ENCODE data around the gene CSTB.
"Not testable (repeated sequence)": the region's sequence is repeated elsewhere in the genome, so short reads cannot be mapped to it uniquely, and the experiment has no call there.

The CSTB gene, protein sequence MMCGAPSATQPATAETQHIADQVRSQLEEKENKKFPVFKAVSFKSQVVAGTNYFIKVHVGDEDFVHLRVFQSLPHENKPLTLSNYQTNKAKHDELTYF

DNA sequence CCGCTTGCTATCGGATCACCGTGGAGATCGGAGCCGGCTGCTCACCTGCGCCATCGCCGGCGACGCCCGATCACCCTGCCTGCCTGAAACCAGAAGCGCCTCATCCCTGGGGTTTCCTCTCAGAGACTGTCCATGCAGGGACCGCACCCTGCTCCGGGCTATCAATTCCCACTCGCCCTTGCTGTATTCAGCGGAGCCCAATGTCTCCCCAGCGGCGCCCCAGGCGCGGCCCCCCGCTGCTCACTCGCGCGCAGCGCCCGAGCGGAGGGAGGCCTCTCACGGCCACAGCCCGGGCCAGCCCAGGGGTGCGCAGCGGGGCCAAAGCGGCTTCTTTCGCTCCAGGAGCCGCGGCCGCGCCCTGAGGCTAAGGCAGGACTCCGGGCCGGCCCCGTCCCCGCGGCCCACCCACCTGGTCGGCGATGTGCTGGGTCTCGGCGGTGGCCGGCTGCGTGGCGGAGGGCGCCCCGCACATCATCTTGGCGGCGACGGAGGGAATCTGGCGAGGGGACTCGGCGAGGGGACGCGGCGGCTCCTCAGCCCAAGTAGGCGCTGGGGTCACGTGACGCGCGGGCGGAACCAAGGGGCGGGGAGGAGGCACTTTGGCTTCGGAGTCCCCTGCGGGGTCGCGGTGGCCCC lies at the start of gene CSTB:
TSS of gene CSTB (minus strand) at position 514 of the 636 bp plus-strand sequence. CDS start at position 475, 39 bp downstream.
- H3K9ac ChIP-seq = peak within 1 kb of the TSS; percentile 89
- H3K4me1 ChIP-seq = peaks cover 75% of the 10 kb centered on the region
- TF ChIP-seq Cebpa-rat (IDR thresholded peaks at IDR 0.05) = no peak
- 0 out of 2 replicates have a peak, but pooled peaks cover 6% of the 10 kb centered on the region for H3K9me3 ChIP-seq
- peak within 1 kb of the TSS; percentile 90 for H3K27ac ChIP-seq
- peaks cover 32% of the 10 kb centered on the region for H4K20me1 ChIP-seq
- H3K27me3 ChIP-seq = no peaks in the 10 kb centered on the region
- H3K36me3 ChIP-seq = peaks cover 23% of the 10 kb centered on the region
- peak within 1 kb of the TSS; percentile 96 for H3K4me3 ChIP-seq
- H3K4me2 ChIP-seq = peak within 1 kb of the TSS; percentile 90

DNA sequence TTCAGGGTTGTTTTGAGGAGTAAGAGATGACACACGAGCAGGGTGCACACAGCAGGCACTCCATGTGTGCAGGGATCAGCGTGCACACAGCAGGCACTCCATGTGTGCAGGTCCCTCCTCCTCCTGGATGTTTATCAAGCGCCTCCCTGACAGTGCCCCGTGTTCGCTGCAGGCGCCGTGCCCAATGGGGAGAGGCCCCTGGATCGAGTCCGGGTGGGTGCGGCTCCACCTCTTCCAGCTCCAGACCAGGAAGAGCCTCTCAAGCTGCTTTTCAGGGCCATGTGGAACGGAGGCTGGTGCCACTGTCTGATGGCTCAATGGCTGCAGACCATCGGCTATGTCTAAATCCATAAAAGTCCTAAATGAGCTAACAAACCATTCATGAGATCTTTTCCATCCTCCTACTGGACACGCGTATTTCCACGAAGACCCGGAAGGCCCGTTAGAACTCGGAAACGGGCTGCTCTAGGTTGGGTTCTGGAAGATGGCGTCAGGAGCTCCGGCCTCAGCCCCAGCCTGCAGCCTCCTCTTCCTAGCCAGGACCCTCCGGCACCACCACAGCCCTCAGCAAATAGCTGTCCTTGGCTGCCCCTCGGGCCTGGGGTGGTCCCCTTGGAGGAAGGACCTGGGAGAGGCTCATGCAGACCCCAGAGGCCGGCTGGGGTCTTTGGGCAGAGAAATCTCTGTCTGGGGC lies 49.3 kb upstream of the CSTB start:
- Histone ChIP-seq H3K36me3 (peaks cover 3% of the 10 kb centered on the region; the same call in 1 of the 2 replicates), H3K27ac (no peak overlapping the region), H3K9me3 (peaks cover 7% of the 10 kb centered on the region), H3K4me1 (peaks cover 17% of the 10 kb centered on the region; the same call in 1 of the 2 replicates), H4K20me1 (no peaks in the 10 kb centered on the region), H3K27me3 (no peaks in the 10 kb centered on the region), H3K4me3 (no peak overlapping the region), H3K9ac (no peak overlapping the region), H3K4me2 (no peak overlapping the region)
- TF ChIP-seq Cebpa-rat (IDR thresholded peaks at IDR 0.05) = no peak

DNA sequence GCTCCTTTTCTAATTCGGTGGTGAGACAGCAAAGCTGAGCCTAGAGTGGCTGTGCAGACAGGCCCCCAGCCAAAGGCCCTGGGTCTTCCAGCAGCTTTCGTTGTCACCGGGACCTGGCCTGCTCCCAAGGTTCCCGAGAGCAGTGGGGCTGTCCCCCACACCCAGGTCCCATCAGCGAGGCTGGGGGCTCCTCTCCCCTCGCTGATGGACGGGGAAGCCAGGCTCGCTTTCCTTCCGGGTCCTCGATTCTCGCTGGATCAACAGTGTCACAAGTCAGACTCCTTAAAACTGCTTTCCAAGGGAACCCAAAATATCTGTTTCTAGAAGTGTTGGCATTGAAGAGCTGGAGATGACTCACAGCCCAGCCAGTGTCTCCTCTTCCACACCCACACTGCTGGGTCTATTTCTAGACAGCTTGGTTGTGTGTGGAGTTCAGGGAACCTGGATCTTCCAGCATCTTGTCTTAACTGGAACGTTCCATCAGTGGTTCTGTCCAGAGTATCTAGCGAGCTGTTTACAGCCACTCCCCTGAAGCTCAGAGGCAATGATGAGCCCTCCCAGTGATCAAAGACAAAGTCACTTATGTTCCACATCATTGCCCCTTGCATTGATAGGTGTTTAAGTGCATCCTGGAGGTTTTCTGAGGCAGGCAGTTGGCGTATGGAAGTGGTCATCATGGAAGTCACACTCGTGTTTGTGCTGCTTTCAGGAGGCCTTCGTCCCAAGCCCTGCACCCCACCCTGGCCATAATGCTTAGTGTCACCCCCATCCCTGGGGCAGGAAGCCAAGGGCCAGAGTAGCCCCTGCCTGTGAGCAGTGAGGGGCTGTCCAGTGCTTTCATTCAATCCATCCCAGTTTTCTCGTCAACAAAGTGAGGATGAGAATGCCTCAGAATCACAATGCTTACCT lies 48.5 kb upstream of the CSTB start:
- no peaks in the 10 kb centered on the region for H3K27me3 ChIP-seq
- no peak overlapping the region for H3K4me3 ChIP-seq
- H3K9ac ChIP-seq = no peak overlapping the region
- no peak overlapping the region for H3K27ac ChIP-seq
- peaks cover 8% of the 10 kb centered on the region; the same call in 1 of the 2 replicates for H3K36me3 ChIP-seq
- H4K20me1 ChIP-seq = no peaks in the 10 kb centered on the region
- H3K4me2 ChIP-seq = 0 out of 2 replicates have a peak overlapping the region, but pooled peaks have one; percentile 12
- TF ChIP-seq Cebpa-rat (IDR thresholded peaks at IDR 0.05) = no peak
- H3K9me3 ChIP-seq = peaks cover 11% of the 10 kb centered on the region
- H3K4me1 ChIP-seq = peaks cover 17% of the 10 kb centered on the region; the same call in 1 of the 2 replicates

DNA sequence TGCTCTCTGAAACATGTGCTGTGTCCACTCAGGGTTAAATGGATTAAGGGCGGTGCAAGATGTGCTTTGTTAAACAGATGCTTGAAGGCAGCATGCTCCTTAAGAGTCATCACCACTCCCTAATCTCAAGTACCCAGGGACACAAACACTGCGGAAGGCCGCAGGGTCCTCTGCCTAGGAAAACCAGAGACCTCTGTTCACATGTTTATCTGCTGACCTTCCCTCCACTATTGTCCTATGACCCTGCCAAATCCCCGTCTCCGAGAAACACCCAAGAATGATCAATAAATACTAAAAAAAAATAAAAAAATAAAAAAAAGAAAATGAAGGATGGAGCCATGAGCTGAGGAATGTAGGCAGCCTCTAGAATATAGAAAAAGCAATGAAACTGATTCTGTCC lies 46.6 kb upstream of the CSTB start:
- H3K36me3 ChIP-seq, H4K20me1 ChIP-seq, H3K4me3 ChIP-seq, H3K9ac ChIP-seq, H3K27ac ChIP-seq, H3K4me2 ChIP-seq, H3K27me3 ChIP-seq: not testable (repeated sequence)
- Histone ChIP-seq H3K4me1 (peaks cover 30% of the 10 kb centered on the region), H3K9me3 (peaks cover 22% of the 10 kb centered on the region)

DNA sequence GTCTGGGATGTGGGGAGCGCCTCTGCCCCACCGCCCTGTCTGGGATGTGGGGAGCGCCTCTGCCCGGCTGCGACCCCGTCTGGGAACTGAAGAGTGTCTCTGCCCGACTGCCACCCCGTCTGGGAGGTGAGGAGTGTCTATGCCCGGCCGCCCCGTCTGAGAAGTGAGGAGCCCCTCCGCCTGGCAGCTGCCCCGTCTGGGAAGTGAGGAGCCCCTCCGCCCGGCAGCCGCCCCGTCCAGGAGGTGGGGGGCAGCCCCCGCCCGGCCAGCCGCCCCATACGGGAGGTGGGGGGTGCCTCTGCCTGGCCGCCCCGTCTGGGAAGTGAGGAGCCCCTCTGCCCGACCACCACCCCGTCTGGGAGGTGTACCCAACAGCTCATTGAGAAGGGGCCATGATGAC lies 46.1 kb upstream of the CSTB start:
- not testable (repeated sequence) for H3K36me3 ChIP-seq, H3K9ac ChIP-seq, H4K20me1 ChIP-seq, H3K27me3 ChIP-seq, H3K4me2 ChIP-seq, H3K4me3 ChIP-seq, H3K27ac ChIP-seq
- peaks cover 36% of the 10 kb centered on the region for H3K4me1 ChIP-seq
- peaks cover 22% of the 10 kb centered on the region for H3K9me3 ChIP-seq

DNA sequence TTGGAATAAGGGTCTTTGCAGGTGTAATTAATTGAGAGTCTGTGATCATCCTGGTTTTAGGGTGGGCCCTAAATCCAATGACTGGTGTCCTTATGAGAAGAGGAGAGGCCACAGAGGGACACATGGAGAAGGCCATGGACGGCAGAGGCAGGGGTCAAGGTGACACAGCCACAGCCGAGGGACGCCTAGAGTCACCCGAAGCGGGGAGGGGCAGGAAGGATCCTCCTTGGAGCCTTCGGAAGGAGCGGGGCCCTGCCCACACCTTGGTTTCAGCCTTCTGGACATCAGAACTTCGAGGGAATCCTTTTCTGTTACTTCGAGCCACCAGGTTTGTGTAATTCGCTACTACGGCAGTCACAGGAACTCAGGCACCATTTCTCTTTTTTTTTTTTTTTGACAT lies 44.4 kb upstream of the CSTB start:
- no peak for TF ChIP-seq Cebpa-rat (IDR thresholded peaks at IDR 0.05)
- H3K9me3 ChIP-seq = peaks cover 22% of the 10 kb centered on the region
- H3K4me1 ChIP-seq = peaks cover 38% of the 10 kb centered on the region
- no peak overlapping the region for H3K9ac ChIP-seq
- no peak overlapping the region for H3K4me3 ChIP-seq
- peaks cover 8% of the 10 kb centered on the region; the same call in 1 of the 2 replicates for H3K36me3 ChIP-seq
- H4K20me1 ChIP-seq = no peaks in the 10 kb centered on the region; the same call in 1 of the 2 replicates
- H3K27ac ChIP-seq = no peak overlapping the region
- no peak overlapping the region for H3K4me2 ChIP-seq
- no peaks in the 10 kb centered on the region for H3K27me3 ChIP-seq

DNA sequence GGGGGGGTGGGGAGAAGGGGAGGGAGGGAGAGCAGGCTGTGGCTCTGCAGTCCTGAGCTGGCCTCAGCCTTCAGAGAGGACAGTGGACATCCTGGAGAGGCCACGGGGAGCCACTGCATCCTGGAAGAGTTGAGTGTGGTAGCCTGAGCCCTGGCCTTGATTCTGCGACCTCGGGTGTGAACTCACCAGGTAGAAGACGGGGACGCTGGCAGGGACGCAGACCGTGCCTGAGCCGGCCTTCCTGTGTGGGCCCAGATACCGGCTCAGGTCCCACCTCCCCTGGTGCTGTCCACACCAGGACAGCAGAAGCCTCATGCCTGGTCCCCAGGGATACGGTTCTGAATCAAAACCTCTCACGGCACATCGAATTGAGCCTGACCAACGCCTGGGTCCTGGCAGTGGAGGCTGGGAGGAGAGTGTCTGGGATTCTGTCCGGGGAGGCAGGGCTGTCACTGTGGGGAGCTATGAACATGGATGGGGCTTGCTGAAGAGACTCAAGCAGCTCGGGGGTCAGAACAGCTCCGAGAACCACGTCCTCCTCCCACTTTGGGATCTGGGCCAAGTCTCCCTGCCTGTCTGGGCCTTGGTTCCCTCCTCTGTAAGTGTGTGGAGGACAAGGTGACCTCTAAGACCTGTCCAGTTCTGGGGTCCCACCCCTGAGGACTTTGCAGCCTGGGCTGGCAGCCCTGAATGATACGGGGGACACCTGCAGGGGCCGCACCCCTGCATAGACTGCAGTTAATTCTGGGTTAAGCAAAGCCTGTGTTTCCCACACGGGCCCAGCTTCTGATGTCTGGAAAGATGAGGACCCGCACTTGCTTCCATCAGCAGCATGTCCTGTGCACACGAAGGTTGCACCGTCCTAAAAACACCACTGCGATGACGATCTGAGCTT lies 43.6 kb upstream of the CSTB start:
- Histone ChIP-seq H3K4me2 (no peak overlapping the region), H3K9me3 (peaks cover 22% of the 10 kb centered on the region), H3K27ac (no peak overlapping the region), H4K20me1 (no peaks in the 10 kb centered on the region; the same call in 1 of the 2 replicates), H3K27me3 (no peaks in the 10 kb centered on the region), H3K4me1 (peaks cover 36% of the 10 kb centered on the region), H3K36me3 (peaks cover 8% of the 10 kb centered on the region; the same call in 1 of the 2 replicates), H3K4me3 (no peak overlapping the region), H3K9ac (no peak overlapping the region)
- TF ChIP-seq Cebpa-rat (IDR thresholded peaks at IDR 0.05) = no peak

DNA sequence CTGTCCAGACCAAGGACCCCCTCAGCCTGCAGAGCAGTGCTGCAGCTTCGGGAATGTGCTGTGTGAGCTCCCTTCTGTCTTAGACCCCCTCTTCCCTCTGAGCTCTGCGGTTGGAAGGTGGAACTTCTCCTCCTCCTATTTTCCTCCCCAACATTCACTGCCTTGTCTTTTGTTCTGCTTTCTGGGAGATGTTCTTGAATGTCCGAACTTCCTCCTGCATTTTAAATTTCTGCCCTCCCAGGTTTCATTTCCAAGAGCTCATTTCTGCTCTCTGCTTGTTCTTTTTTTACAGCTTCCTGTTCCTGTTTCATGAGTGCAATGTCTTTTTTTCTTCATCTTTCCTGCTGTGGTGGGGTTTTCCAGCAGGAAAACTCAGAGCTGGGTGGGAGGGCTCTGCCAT lies 42.6 kb upstream of the CSTB start:
- TF ChIP-seq Cebpa-rat (IDR thresholded peaks at IDR 0.05) = no peak
- Histone ChIP-seq H3K27me3 (no peaks in the 10 kb centered on the region), H3K4me3 (no peak overlapping the region), H3K27ac (no peak overlapping the region), H3K9me3 (peaks cover 22% of the 10 kb centered on the region), H3K36me3 (peaks cover 8% of the 10 kb centered on the region; the same call in 1 of the 2 replicates), H3K4me1 (peaks cover 26% of the 10 kb centered on the region), H3K4me2 (no peak overlapping the region; the same call in 1 of the 2 replicates), H4K20me1 (no peaks in the 10 kb centered on the region; the same call in 1 of the 2 replicates), H3K9ac (no peak overlapping the region)
